ENCODE measurements around the gene WDR86.

Gene WDR86

DNA sequence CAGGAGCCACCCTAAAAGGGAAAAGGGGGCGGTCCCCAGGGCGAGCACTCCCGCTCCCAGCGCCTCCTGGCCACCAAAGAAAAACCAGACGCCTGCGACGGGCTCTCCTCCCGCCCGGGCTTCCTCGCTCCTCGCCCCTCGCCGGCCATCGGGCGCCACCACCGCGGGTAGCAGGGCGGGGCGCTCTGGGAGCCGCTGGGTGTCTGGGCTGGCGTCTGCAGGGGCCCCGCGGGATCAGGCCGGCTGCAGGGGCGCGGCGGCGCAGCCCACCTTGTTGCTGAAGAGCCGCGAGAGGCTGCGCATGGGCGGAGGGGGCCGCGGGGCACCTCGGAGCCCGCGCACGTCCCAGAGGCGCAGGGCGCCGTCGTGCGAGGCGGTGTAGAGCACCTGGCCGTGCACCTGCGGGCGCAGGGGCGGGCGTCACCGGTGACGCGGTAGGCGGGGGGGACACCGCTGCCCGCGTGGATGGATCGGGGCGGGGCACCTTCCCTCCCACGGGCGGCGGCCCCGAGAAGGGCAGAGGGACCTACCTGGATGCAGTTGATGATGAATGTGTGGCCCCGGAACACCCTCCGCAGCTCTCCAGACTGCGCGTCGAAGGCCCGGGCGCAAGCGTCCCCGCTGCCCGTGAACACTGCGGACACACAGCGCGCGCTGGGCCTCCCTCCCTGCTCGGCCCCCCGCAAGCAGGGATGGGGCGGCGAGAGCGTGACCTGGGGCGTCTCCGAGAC is 28.3 kb downstream of the WDR86 start:
- DNase-seq (ENCODE audit: low read depth in 2 of 3, low spot score in 2 of 3): no peak

DNA sequence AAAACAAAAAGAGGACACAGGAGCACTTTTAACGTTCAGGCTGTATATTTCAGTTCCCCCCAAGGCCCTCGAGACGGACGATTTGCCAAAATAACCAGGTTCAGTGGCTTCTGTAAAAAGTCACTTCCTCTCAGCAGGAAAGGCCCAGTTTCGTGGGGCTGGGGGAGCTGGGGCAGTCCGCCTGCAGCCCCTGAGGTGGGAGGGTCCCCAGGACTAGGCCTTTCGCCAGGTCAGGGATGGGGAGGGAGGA is 28.8 kb downstream of the WDR86 start:
- DNase-seq (ENCODE audit: low read depth in 2 of 3, low spot score in 2 of 3): no peak

DNA sequence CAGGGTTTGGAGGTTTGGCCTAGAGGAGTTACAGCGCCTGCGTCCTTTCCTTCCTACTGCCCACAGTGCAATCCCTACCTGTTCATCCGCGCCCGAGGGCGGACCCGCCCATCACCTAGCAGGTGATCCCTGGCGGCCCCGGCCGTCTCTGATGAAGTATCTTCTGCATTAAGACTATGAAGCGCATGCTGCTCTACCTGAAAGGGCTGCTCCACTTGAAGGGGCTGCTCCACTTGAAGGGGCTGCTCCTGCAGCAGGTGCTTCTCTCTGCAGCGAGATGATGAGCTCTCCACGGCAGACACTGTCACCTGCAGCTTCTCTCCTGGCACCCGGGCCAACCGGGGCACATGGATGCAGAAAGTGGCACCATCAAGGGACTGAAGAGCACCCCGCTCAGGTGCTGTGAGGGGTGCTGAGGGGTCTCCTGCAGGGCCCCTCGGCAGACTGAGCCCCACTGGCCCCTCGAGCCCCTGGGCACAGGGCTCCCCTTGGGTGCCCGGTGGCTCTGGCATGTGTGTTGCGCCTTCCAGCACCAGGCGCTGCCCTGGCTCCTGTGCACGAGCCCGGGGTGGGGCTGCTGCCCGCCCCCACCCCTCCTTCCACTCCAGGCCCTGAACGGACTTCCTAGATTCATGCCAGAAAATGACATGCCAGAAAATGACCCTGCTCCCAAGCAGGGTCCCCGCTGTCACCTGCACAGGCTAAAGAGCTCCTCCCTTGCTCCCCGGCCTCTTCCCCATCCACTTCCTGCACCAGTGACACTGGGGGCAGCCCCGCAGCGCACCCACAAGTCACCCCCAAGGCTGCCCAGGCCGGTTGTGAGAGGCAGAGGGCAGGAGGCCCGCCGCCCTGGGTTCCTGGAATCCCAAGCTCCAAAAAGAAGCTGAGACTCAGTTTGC is 29.4 kb downstream of the WDR86 start:
- DNase-seq (ENCODE audit: low read depth in 2 of 3, low spot score in 2 of 3): no peak

DNA sequence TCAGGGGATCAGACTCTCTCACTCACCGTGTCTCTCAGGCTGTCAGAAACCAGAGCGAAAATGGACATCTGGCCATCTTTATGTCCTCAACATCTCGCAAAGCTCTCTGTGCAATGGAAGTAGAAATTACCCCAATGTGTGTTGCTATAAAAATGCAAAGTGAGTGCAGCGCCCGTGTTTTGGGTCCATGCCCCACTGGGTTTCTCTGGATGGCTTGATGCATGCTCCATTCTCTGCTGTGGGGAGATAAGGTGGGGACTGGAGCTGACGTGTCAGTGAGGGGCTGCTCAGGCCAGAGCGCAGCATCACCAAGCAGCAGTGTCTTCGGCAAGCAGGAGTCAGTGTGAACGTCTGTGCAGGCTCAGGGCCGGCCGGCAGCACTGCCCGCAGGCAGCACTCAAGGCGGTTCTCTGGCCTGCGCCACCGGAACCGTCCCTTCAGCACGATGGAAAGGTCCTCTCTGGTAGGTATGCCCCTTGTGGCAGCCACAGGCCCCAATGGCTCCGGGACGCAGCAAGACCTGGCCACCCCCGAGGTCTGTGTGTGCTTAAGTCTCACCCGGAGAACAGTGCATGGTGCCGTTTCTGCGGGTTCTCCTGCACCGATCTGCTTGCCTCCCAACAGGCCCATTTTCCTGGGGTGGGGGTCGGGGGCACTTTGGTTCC is 30.2 kb downstream of the WDR86 start:
- DNase-seq (ENCODE audit: low read depth in 2 of 3, low spot score in 2 of 3): no peak

DNA sequence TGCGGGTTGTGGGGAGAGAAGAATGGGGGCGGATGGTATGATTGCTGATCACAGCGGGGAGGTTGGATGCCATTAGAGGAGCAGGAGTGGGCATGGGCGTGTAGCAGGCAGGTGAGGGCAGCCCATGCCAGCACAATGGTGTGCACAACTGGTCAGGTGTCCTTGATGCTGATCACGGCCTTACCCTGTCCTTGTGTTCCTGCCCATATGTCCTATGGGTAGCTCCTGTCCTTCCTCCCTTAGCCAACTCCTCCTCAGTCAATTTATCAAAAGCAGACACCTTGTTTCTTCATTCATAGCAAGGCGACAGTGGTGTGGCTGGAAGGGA is 30.7 kb downstream of the WDR86 start:
- no peak for DNase-seq (ENCODE audit: low read depth in 2 of 3, low spot score in 2 of 3)

DNA sequence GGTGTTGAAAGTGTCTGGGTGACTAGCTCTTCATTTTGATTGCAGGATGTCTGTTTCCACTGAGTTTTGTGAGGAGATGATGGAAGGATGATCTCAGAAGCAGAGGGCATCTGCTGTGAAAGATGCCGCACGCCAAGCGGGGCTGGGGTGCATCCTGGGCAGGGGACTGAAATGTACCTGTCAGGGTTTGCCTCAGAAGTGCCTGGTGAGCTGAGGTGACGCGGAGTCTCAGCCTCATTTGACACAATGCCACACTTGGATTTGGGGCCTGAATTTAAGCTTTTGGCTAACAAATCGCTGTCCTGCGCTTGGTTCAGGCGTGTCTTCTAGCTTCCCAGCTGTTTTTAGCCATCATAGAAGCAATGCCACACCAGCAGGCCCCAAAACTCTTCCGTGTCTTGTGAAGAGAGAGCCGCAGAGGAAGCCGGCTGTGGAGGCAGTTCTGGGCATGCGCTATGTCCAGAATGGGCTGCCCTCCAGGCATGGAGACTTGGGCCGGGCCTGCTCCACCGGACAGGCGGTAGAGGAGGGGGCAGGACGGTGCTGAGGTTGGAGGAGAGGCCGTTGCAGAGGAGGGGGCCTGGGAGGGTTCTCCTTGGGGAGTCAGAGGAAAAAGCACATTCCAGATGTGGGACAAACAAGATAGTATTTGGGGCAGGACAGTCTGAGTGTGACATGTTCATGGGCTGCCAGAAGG is 31.2 kb downstream of the WDR86 start:
- DNase-seq (ENCODE audit: low read depth in 2 of 3, low spot score in 2 of 3): no peak

DNA sequence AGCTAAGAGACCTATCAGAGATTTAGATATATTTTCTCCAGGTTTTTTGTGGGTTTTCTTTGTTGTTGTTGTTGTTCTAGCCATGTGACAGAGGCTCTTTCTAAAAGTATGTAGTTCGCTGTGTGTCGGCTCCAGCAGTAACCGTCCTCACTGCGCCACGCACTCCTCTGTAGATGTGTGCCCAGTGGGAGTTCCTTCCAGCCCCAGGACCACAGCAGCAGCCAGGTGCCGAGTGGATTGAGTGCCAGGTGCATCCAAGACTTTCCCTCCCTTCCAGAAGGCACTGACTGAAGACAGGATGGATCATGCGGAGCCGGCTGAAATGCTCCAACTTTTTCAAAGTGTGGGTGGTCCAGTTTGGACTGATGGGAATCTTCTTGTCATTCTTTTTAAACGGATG is 31.8 kb downstream of the WDR86 start:
- no peak for DNase-seq (ENCODE audit: low read depth in 2 of 3, low spot score in 2 of 3)

DNA sequence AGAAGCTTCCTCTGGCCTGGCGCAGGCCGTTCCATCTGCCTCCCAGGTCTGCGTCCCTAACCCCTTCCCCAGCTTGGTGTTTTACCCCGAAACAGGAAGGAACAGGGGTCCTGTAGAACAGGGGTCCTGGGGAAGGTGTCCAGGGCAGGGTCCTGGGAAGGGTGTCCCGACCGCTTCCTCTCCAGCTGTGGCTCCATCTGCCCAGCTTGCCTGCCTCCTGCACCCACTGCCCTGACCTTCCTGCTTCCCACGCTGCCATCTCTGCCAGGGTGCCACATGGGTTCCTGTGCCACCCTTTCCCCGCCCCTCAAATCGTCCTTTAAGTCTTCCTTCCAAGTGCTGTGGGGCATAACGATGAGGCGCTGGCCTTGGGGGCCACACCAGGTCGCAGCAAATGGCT is 32.4 kb downstream of the WDR86 start:
- no peak for DNase-seq (ENCODE audit: low read depth in 2 of 3, low spot score in 2 of 3)

DNA sequence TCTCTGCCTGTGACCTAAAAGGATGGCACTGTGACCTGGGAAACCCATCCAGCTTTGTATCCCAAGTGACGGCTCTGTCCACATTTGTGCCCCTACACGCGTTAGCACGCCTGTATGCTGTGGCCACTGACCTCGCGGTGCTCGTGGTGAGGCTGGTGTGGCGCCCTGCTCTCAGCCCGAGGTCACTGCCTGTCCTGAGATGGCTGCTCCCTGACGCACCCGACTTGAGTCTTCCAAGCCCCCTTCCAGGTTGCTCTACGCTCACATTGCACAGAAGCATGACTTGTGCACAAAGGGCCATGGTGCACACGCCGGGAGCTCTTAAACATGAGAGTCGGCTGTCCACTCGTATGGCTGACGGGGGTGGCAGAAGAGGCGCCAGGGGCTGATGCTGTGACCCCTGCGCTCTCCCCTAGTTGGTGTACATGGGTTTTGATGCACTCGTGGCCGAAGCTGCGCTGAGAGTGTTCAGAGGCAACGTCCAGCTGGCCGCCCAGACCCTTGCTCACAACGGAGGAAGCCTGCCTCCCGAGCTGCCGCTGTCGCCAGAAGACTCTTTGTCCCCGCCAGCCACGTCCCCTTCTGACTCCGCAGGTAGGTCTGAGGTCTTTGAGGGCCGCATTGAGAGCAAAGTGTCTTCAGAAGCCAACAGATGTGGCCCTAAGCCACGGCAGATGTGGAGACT is 33.5 kb downstream of the WDR86 start:
- no peak for DNase-seq (ENCODE audit: low read depth in 2 of 3, low spot score in 2 of 3)

DNA sequence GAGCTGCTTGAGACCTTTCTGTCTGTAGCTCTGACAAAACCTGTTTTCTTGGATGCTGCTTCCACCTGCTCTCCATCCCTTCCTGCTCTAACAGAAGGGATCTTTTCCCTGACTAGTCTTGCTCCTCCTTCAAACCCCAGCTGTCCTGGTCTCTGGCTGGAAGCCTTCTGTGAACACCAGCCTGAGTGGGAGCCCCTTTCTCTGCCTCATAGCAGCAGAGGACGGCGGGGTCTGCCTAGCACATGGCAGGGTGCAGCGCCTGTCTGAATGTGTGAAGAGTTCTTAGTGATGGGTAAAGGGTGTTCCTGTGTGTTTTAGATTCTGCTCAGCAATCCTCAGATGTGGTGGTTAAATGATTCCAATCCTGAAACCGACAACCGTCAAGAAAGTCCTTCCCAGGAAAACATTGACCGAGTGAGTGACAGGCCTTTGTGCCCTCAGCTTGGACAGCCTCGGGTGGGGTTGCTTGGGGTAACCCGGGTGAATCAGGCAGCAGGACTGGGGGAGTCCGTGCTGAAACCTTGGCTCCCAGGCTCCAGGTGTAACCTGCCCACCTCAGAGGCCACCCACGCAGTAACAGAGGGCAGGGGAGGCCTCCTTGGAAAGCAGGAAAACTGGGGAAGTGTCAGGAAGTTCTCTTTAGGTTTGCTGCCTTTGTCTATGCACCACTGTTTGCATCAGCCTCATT is 34.2 kb downstream of the WDR86 start:
- DNase-seq (ENCODE audit: low read depth in 2 of 3, low spot score in 2 of 3): no peak

DNA sequence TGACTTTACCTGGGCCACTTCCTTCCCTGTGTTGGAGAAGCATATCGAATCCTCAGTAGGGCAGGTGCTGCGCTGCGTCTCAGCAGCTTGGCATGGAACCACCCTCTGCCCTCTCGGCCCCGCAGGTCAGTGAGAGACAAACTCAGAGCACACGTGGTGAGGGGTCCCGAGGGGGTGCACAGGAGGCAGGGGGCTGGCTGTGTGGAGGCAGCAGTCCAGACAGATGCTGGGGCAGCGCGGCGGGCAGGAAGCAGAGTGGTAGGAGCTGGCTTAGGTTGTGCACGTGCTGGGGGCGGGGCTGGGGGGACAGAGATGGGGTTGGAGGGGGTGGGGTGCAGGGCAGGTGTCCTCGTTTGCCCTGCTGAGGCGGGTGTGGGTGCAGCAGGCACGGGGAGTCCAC is 35.1 kb downstream of the WDR86 start:
- no peak for DNase-seq (ENCODE audit: low read depth in 2 of 3, low spot score in 2 of 3)

DNA sequence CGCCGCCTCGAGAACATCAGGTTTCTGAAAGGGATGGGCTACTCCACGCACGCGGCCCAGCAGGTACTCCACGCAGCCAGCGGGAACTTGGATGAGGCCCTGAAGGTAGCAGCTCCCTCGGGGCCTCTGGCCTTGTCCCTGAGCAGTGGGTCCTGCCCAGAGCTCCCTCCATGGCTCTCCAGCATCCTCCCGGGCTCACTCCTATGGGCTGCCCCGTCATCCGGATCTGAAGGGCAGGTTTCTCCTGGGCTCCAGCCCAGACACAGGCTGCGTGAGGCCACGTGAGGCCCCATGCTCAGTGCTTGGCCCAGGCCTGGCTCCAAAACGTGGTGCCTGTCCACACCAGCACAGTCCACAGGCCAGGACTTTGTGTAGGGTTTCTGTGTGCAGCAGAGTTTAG is 35.7 kb downstream of the WDR86 start:
- no peak for DNase-seq (ENCODE audit: low read depth in 2 of 3, low spot score in 2 of 3)

DNA sequence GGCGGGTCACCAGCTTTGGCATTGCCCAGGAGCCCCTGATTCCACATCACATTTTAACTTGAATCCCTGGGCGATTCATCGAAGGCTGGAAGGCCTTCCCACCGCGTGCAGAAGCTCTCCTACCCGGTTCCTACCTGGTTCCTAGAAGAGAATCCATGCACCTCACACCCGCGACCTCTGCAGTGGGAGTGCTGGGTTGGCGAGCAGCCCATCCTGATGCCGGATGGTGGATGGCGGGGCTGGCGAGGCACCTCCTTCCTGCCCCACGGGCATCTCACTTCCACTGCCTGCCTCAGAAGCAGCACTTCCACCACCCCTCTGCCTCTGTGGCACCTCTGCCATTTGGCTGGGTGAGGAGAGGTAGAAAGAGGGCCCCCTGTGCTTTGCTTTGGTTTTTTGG is 36.2 kb downstream of the WDR86 start:
- no peak for DNase-seq (ENCODE audit: low read depth in 2 of 3, low spot score in 2 of 3)

DNA sequence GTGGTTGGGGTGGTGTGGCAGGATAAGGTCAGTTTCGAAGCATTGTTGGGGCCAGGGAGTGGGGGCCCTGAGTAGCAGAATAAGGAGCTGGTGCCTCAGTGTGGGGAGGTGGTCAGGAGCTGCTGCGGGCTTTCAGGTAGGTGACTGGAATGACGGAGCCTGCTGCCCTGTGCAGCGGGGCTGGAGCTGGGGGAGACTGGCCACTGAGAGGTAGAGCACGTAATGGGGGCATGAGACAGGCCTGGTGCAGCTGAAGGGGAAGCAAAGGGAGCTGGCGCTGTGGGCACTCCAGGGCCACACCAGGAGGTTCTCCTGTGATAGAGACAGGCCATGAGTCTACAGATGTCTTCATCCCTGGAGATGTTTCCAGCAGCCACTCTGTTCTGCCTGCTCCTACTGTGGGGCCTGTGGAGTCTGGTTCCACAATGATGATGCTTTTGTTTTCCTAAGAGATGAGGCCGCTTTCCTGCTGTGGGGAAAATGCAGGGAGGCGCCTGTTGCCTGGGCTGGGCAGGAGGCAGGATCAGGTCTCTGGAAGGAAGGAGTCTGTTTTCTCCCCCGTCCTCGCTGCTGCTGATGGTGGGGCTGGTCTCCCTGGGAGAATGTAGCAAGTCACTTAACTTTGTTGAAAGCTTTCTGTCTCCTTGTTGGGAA is 37.1 kb downstream of the WDR86 start:
- no peak for DNase-seq (ENCODE audit: low read depth in 2 of 3, low spot score in 2 of 3)

DNA sequence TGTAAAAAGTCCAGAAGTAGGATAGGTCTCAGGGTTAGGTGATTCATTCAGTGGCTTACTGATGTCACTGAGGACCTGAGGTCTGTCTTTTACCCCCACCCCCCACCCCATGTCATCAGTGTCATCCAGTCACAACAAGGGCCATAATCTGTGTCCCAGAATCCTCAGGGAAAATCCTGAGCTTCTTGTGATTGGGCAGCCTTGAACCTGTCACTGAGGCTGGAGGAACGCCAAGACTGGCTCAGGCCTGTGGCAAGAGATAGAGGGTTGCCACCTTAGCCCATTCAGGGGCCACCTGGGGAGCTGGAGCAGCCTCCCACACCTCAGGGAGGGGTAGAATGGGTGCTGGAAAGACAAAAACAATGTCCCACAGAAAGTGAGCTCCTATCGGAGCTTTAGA is 38.6 kb downstream of the WDR86 start:
- no peak for DNase-seq (ENCODE audit: low read depth in 2 of 3, low spot score in 2 of 3)

DNA sequence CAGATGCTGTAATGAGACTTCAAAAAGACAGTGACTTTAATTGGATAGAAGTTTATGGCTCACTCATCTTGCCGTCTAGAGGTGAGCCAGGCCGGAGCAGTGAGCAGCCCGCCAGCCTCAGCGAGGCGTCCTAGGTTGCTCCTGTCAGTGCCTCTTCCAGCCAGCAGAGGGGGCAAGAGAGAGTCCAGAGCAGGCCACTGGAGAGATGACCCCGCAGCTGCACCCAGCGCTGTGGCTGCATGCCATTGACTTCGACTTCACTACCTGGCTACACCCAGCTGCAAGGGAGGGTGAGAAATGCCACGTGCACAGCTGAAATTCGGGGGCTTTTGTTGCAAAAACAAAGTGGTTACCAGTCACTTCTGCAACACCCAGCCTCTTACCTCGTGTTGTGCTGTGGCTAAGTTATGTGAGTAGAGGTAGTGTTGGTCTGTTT is 41.7 kb downstream of the WDR86 start:
- DNase-seq (ENCODE audit: low read depth in 2 of 3, low spot score in 2 of 3): peak; percentile 51 to 59 (median 55)

DNA sequence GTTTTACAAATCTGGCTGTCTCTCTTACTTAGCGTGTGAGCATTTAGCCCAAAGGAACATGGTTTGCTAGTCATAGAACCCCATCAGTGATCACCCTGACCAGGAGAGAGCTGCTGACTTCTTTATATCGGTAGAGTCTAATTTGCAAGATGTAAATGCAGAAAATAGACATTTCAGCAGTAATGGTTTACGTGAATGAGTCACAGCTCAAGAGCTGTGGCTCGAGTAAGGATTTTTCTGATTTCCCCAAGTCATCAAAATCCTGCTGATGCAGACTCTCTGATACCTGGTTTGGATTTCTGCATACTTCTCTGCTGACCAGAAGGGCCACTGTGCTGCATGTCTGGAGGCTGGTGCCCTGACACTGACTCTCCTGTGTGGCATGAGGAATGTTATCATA is 42.6 kb downstream of the WDR86 start:
- DNase-seq (ENCODE audit: low read depth in 2 of 3, low spot score in 2 of 3): no peak

DNA sequence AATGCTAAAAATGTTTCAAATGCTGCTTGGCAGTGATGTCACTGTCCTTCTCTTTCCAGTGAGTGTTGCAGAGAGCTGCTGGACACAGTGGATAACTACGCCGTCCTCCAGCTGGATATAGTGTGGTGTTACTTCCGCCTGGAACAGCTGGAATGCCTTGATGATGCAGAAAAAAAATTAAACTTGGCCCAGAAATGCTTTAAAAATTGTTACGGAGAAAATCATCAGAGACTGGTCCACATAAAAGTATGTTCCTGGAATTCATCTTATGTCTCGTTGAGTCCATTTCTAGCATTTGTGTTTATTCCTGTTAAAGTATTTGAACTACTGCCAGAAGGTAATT is 43.0 kb downstream of the WDR86 start:
- DNase-seq (ENCODE audit: low read depth in 2 of 3, low spot score in 2 of 3): no peak

DNA sequence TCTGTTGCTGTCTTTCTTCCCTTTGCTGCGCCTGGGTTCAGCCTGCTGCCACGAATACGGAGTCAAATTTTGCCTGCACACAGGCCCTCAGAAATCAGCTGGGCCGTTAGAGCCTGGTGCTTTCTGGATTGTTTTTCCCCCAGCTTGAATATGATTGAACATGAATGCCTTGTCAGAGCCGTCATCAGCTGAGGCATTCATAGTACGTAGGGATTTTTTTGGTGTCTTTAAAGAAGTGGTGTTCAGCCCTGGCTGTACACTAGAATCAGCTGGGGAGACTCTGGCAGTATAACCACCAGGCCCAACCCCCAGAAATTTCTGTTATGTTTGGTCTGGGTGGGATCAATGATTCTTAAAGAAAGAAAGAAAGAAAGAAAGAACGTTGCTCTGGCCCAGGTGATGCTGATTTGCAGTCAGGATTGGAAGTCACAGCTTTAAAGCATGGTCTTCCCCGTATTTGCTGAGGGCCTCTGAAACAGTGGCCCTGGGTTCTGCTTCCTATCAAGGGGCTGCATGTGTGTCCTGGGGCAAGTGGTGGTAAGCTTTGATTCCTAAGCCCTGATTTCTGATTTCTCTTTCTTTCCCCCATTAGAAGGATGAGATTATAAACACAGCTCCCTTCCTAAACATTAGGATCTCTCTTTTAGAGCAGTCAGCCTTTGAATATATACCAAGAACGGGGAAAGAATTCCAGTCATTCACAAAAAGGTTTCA is 43.5 kb downstream of the WDR86 start:
- DNase-seq (ENCODE audit: low read depth in 2 of 3, low spot score in 2 of 3): no peak

DNA sequence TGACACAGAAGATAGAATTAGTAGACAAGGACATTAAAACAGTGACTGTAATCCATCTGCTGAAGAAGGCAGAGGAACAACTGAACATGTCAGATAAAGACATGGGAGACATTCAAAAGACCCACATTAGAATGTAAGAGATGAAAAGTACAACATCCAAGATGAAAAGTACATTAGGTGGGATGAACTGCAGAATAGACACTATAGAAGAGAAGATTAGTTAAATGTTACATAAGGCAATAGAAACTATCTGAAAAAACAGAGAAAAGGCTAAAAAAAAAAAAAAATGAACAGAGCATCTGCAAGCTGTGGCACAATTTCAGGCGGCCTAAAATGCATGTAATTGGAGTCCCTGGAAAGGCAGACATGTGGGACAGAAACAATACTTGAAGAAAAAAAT is 46.7 kb downstream of the WDR86 start:
- DNase-seq (ENCODE audit: low read depth in 2 of 3, low spot score in 2 of 3): no peak

All from activated CD8-positive, alpha-beta memory T cell treated with anti-CD3 and anti-CD28 coated beads for 48 hours (primary cell).